RWPE2 (cell line): ENCODE measurements around the gene L3MBTL4.

Experiments used
- ATAC-seq: fragments of 200-7000 bp; cut with Tn5 transposase; 3 replicates; pipeline ENCODE4 v1.9.1; 2021; ENCODE audit warnings: low read depth
- DNase-seq: peaks from one replicate; pipeline ENCODE4 v3.0.0-alpha.2; 2020; ENCODE audit warnings: low spot score
- H3K27ac ChIP-seq: fragments of 450-650 bp; 2 replicates; pipeline ENCODE4 v1.5.1; 2017; ENCODE audit warnings: mild to moderate bottlenecking; ENCODE audit not compliant: poor library complexity, severe bottlenecking
- H3K27me3 ChIP-seq: fragments of 250-450 bp; sonication (Bioruptor Pico); 2 replicates; pipeline ENCODE4 v1.5.1; 2021; ENCODE audit warnings: mild to moderate bottlenecking, moderate library complexity; ENCODE audit not compliant: insufficient read depth, poor library complexity, severe bottlenecking
- H3K36me3 ChIP-seq: fragments of 250-450 bp; sonication (Bioruptor Pico); 2 replicates; pipeline ENCODE4 v1.5.1; 2020; ENCODE audit warnings: low read depth, mild to moderate bottlenecking, moderate library complexity
- H3K4me1 ChIP-seq: fragments of 250-450 bp; sonication (Bioruptor Pico); 2 replicates; pipeline ENCODE4 v1.5.1; 2021; ENCODE audit warnings: mild to moderate bottlenecking, moderate library complexity; ENCODE audit not compliant: insufficient read depth, poor library complexity, severe bottlenecking
- H3K4me3 ChIP-seq: fragments of 250-450 bp; sonication (Bioruptor Pico); 2 replicates; pipeline ENCODE4 v1.5.1; 2021; ENCODE audit warnings: mild to moderate bottlenecking, moderate library complexity; ENCODE audit not compliant: severe bottlenecking
- H3K9me3 ChIP-seq: fragments of 250-450 bp; sonication (Bioruptor Pico); 2 replicates; pipeline ENCODE4 v1.5.1; 2021; ENCODE audit warnings: mild to moderate bottlenecking, moderate library complexity; ENCODE audit not compliant: severe bottlenecking
- TF ChIP-seq, protein P1 (sequence below): fragments of 450-650 bp; IDR thresholded peaks from one replicate; pipeline ENCODE4 v1.5.1; 2017; ENCODE audit warnings: mild to moderate bottlenecking, moderate library complexity; ENCODE audit not compliant: poor library complexity, severe bottlenecking

The L3MBTL4 gene

GRCh38 chr18:6249170-6249569 lies 165.5 kb downstream of the L3MBTL4 start:
- no peak for DNase-seq
- H3K36me3 ChIP-seq = no peaks in the 10 kb centered on the region
- H3K9me3 ChIP-seq = no peaks in the 10 kb centered on the region
- TF ChIP-seq, protein P1, sequence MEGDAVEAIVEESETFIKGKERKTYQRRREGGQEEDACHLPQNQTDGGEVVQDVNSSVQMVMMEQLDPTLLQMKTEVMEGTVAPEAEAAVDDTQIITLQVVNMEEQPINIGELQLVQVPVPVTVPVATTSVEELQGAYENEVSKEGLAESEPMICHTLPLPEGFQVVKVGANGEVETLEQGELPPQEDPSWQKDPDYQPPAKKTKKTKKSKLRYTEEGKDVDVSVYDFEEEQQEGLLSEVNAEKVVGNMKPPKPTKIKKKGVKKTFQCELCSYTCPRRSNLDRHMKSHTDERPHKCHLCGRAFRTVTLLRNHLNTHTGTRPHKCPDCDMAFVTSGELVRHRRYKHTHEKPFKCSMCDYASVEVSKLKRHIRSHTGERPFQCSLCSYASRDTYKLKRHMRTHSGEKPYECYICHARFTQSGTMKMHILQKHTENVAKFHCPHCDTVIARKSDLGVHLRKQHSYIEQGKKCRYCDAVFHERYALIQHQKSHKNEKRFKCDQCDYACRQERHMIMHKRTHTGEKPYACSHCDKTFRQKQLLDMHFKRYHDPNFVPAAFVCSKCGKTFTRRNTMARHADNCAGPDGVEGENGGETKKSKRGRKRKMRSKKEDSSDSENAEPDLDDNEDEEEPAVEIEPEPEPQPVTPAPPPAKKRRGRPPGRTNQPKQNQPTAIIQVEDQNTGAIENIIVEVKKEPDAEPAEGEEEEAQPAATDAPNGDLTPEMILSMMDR = no peak
- H3K27ac ChIP-seq = no peak overlapping the region
- H3K4me3 ChIP-seq = no peak overlapping the region
- no peak for ATAC-seq
- H3K27me3 ChIP-seq = no peaks in the 10 kb centered on the region
- H3K4me1 ChIP-seq = no peaks in the 10 kb centered on the region

GRCh38 chr18:6248017-6248416 lies 166.7 kb downstream of the L3MBTL4 start:
- Histone ChIP-seq H3K4me1 (no peaks in the 10 kb centered on the region), H3K27me3 (no peaks in the 10 kb centered on the region), H3K27ac (no peak overlapping the region), H3K4me3 (no peak overlapping the region), H3K9me3 (no peaks in the 10 kb centered on the region), H3K36me3 (no peaks in the 10 kb centered on the region)
- DNase-seq (no peak), ATAC-seq (no peak)
- TF ChIP-seq, protein P1 = no peak

- DNase-seq = no peak
- no peak for ATAC-seq
- Histone ChIP-seq H3K4me1 (no peaks in the 10 kb centered on the region), H3K4me3 (no peak overlapping the region), H3K27ac (no peak overlapping the region), H3K9me3 (no peaks in the 10 kb centered on the region), H3K36me3 (no peaks in the 10 kb centered on the region), H3K27me3 (no peaks in the 10 kb centered on the region)
- TF ChIP-seq, protein P1 = no peak
These were observed 172.7 kb downstream of the L3MBTL4 start for GRCh38 chr18:6242004-6242403.

- H3K9me3 ChIP-seq = no peaks in the 10 kb centered on the region
- DNase-seq (no peak), ATAC-seq (no peak)
- H3K27ac ChIP-seq = no peak overlapping the region
- H3K4me1 ChIP-seq = no peaks in the 10 kb centered on the region
- H3K4me3 ChIP-seq = no peak overlapping the region
- H3K36me3 ChIP-seq = no peaks in the 10 kb centered on the region
- H3K27me3 ChIP-seq = no peaks in the 10 kb centered on the region
- TF ChIP-seq, protein P1 = no peak
These were observed 175.0 kb downstream of the L3MBTL4 start for GRCh38 chr18:6239716-6240115.

GRCh38 chr18:6236258-6236657 lies 178.5 kb downstream of the L3MBTL4 start:
- TF ChIP-seq, protein P1 = no peak
- DNase-seq = no peak
- ATAC-seq = no peak
- no peaks in the 10 kb centered on the region for H3K27me3 ChIP-seq
- H3K9me3 ChIP-seq = no peaks in the 10 kb centered on the region
- no peaks in the 10 kb centered on the region for H3K4me1 ChIP-seq
- H3K36me3 ChIP-seq = no peaks in the 10 kb centered on the region
- no peak overlapping the region for H3K4me3 ChIP-seq
- H3K27ac ChIP-seq = no peak overlapping the region
